DMS114 treated with DMSO at 0.1 percent for 48 hours (cell line): ENCODE measurements around the gene ACTN2.

Experiments used
- DNase-seq: peaks from one replicate; lab custom pipeline; 2025; ENCODE audit not compliant: unreplicated experiment; lab: John Stamatoyannopoulos, UW

The ACTN2 gene

GRCh38 chr1:236734141-236734765 is 48.0 kb downstream of the ACTN2 start:
- DNase-seq, result no peak

GRCh38 chr1:236736761-236737160 is 50.5 kb downstream of the ACTN2 start:
- no peak for DNase-seq

- no peak for DNase-seq
Measured at GRCh38 chr1:236741753-236742152, 55.5 kb downstream of the ACTN2 start.

GRCh38 chr1:236742421-236743160 is 56.3 kb downstream of the ACTN2 start:
- no peak for DNase-seq

- DNase-seq, result no peak
Measured at GRCh38 chr1:236744533-236744932, 58.2 kb downstream of the ACTN2 start.

GRCh38 chr1:236746785-236747184 is 60.5 kb downstream of the ACTN2 start:
- DNase-seq, result no peak

GRCh38 chr1:236747311-236747985 is 61.1 kb downstream of the ACTN2 start:
- DNase-seq, result no peak

GRCh38 chr1:236748268-236748870 is 62.1 kb downstream of the ACTN2 start:
- no peak for DNase-seq

- DNase-seq, result no peak
Measured at GRCh38 chr1:236750928-236751327, 64.6 kb downstream of the ACTN2 start.

- no peak for DNase-seq
Measured at GRCh38 chr1:236751385-236751784, 65.1 kb downstream of the ACTN2 start.

- no peak for DNase-seq
Measured at GRCh38 chr1:236751935-236752334, 65.6 kb downstream of the ACTN2 start.

GRCh38 chr1:236753516-236753915 is 67.2 kb downstream of the ACTN2 start:
- DNase-seq, result peak; percentile 16

GRCh38 chr1:236753964-236754363 is 67.7 kb downstream of the ACTN2 start:
- DNase-seq, result no peak

- no peak for DNase-seq
Measured at GRCh38 chr1:236754525-236755210, 68.4 kb downstream of the ACTN2 start.

GRCh38 chr1:236757640-236758039 is 71.3 kb downstream of the ACTN2 start:
- DNase-seq, result no peak

- DNase-seq, result peak; percentile 30
Measured at GRCh38 chr1:236759252-236759859, 73.1 kb downstream of the ACTN2 start.

GRCh38 chr1:236760480-236760879 is 74.2 kb downstream of the ACTN2 start:
- no peak for DNase-seq

GRCh38 chr1:236760986-236761385 is 74.7 kb downstream of the ACTN2 start:
- no peak for DNase-seq

GRCh38 chr1:236761397-236762132 is 75.3 kb downstream of the ACTN2 start:
- no peak for DNase-seq

- no peak for DNase-seq
Measured at GRCh38 chr1:236762410-236762809, 76.1 kb downstream of the ACTN2 start.
